ENCODE measurements around the gene ERBB3. TPM values are rescaled to one million over a fixed set of nuclear protein-coding genes. Genes with fewer than 3 reads are reported as not detected.

Gene ERBB3
- total and polyA plus RNA-seq, 2 of the 4 experiments (the other 2 are of a cell fraction): 1.4 to 2.2 TPM

DNA sequence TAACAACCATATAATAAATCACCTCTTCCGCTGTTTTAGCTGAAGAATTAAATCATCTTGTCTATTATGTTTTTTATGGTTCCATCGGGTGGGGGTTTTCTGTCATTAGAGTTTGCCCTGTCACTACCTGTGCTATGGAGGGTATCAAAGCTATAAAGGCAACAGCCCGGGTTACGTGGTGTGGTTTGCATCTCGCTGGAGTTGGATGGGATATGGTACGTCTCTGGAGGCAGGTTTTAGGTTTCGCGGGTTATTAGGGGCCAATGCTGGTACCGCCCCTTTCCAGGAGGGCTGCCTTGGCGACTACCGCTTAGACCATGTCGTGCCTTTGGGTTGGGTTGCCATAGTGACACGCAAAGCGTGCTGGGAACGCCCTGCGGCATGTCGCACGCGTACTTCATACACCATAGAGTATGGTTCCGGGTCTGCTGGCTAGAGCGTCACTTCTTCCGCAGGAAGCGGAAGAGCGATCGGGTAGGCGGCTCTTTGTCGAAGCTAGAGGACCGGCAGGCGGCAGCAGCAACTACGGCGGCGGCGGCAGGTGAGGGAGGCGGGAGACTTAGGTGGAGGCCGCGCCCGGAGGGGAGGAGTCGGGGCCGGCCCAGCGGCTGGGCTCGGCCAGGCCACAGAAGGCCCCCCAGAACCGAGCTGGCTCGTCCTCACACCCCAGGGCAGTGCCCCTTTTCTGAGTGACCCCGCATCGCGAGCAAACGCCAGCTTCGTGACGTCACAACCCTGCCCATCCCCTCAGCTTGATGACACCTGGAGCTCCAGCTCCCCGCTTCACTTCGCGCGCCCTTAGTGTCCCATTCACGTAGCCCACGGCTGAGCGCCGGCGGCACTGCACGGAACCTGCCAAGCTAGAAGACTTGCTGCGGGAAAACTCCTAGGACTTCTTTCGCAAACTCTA, 38.1 kb downstream of the ERBB3 start, which contains the start of gene ZC3H10 (continued):
- TF ChIP-seq, protein P1, sequence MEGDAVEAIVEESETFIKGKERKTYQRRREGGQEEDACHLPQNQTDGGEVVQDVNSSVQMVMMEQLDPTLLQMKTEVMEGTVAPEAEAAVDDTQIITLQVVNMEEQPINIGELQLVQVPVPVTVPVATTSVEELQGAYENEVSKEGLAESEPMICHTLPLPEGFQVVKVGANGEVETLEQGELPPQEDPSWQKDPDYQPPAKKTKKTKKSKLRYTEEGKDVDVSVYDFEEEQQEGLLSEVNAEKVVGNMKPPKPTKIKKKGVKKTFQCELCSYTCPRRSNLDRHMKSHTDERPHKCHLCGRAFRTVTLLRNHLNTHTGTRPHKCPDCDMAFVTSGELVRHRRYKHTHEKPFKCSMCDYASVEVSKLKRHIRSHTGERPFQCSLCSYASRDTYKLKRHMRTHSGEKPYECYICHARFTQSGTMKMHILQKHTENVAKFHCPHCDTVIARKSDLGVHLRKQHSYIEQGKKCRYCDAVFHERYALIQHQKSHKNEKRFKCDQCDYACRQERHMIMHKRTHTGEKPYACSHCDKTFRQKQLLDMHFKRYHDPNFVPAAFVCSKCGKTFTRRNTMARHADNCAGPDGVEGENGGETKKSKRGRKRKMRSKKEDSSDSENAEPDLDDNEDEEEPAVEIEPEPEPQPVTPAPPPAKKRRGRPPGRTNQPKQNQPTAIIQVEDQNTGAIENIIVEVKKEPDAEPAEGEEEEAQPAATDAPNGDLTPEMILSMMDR (conservative IDR thresholded peaks at IDR 0.05; ENCODE audit: low read depth, low read length): peak; percentile 58
- TF ChIP-seq CHD1 (IDR thresholded peaks at IDR 0.05; ENCODE audit: low read depth, low read length): peak; percentile 33; the same call in 1 of the 2 replicates

Measured in IMR-90 (cell line).